Measurements from ENCODE around the gene FCN3. TPM values are rescaled to one million over a fixed set of nuclear protein-coding genes. Genes with fewer than 3 reads are reported as not detected.
"Not testable (repeated sequence)": the region's sequence is repeated elsewhere in the genome, so short reads cannot be mapped to it uniquely, and the experiment has no call there.

The FCN3 gene
- total RNA-seq, 1 donor from 2014 or later = 51.9 TPM

- no peak for DNase-seq (ENCODE audit: low spot score)
These were observed 24.8 kb upstream of the FCN3 start for GRCh38 chr1:27399251-27400025.

GRCh38 chr1:27398405-27399149 lies 24.0 kb upstream of the FCN3 start:
- DNase-seq (ENCODE audit: low spot score) = no peak

GRCh38 chr1:27397749-27398148 lies 23.1 kb upstream of the FCN3 start:
- DNase-seq (ENCODE audit: low spot score) = no peak

GRCh38 chr1:27397110-27397509 lies 22.5 kb upstream of the FCN3 start:
- DNase-seq (ENCODE audit: low spot score) = no peak

- no peak for DNase-seq (ENCODE audit: low spot score)
These were observed 21.0 kb upstream of the FCN3 start for GRCh38 chr1:27395441-27396195.

GRCh38 chr1:27394925-27395324 lies 20.3 kb upstream of the FCN3 start:
- no peak for DNase-seq (ENCODE audit: low spot score)

GRCh38 chr1:27394282-27394658 lies 19.6 kb upstream of the FCN3 start:
- DNase-seq (ENCODE audit: low spot score) = no peak

- no peak for DNase-seq (ENCODE audit: low spot score)
These were observed 19.1 kb upstream of the FCN3 start for GRCh38 chr1:27393641-27394281.

GRCh38 chr1:27392778-27393635 lies 18.4 kb upstream of the FCN3 start:
- DNase-seq (ENCODE audit: low spot score) = no peak

GRCh38 chr1:27392096-27392777 lies 17.6 kb upstream of the FCN3 start, which contains the start of gene GPR3:
Gene GPR3, plus strand, starts transcription at chr1:27392622. Its CDS starts 1,177 bp downstream, at chr1:27393799.
- peak; percentile 97 for DNase-seq (ENCODE audit: low spot score)

GRCh38 chr1:27391511-27392095 lies 17.0 kb upstream of the FCN3 start:
- DNase-seq (ENCODE audit: low spot score) = no peak

- DNase-seq (ENCODE audit: low spot score) = no peak
These were observed 13.8 kb upstream of the FCN3 start for GRCh38 chr1:27388337-27389005.

GRCh38 chr1:27384797-27385196 lies 10.2 kb upstream of the FCN3 start:
- not testable (repeated sequence) for DNase-seq (ENCODE audit: low spot score)

GRCh38 chr1:27383661-27384060 lies 9.0 kb upstream of the FCN3 start:
- no peak for DNase-seq (ENCODE audit: low spot score)

- DNase-seq (ENCODE audit: low spot score) = no peak
These were observed 8.5 kb upstream of the FCN3 start, which contains the start of gene CD164L2 for GRCh38 chr1:27383039-27383605. Gene CD164L2, minus strand, starts transcription at chr1:27383333. Its CDS starts 94 bp downstream, at chr1:27383239.

- DNase-seq (ENCODE audit: low spot score) = no peak
These were observed 7.5 kb upstream of the FCN3 start for GRCh38 chr1:27381969-27382762.

All from mesenteric fat pad (tissue), 1 donor.